HG03342 (cell line): ENCODE data around the gene ZNF142.

Source experiments
- ATAC-seq: cut with Tn5 transposase; IDR thresholded peaks from one replicate; pipeline ENCODE4 v1.9.1; 2021; ENCODE audit warnings: mild to moderate bottlenecking, moderate library complexity; ENCODE audit not compliant: unreplicated experiment

ZNF142 gene

GRCh38 chr2:218658671-218659257 is 659 bp downstream of the ZNF142 start:
- peak; percentile 39 for ATAC-seq

GRCh38 chr2:218655751-218656150 is 3.7 kb downstream of the ZNF142 start:
- no peak for ATAC-seq

GRCh38 chr2:218648787-218649100 is 10.7 kb downstream of the ZNF142 start:
- no peak for ATAC-seq

- no peak for ATAC-seq
These were observed 11.2 kb downstream of the ZNF142 start for GRCh38 chr2:218648088-218648786.

- ATAC-seq, result peak; percentile 61
These were observed 14.3 kb downstream of the ZNF142 start for GRCh38 chr2:218645126-218645525.

GRCh38 chr2:218644721-218645120 is 14.7 kb downstream of the ZNF142 start:
- no peak for ATAC-seq

- ATAC-seq, result no peak
These were observed 15.6 kb downstream of the ZNF142 start for GRCh38 chr2:218643751-218644310.

GRCh38 chr2:218642786-218643185 is 16.6 kb downstream of the ZNF142 start:
- ATAC-seq, result no peak

GRCh38 chr2:218642121-218642656 is 17.2 kb downstream of the ZNF142 start:
- no peak for ATAC-seq

- ATAC-seq, result no peak
These were observed 21.1 kb downstream of the ZNF142 start for GRCh38 chr2:218638372-218638771.

GRCh38 chr2:218635719-218636118 is 23.7 kb downstream of the ZNF142 start:
- no peak for ATAC-seq

- no peak for ATAC-seq
These were observed 27.6 kb downstream of the ZNF142 start for GRCh38 chr2:218631837-218632236.

- ATAC-seq, result no peak
These were observed 31.5 kb downstream of the ZNF142 start for GRCh38 chr2:218627939-218628338.

GRCh38 chr2:218626369-218626768 is 33.1 kb downstream of the ZNF142 start:
- no peak for ATAC-seq

- ATAC-seq, result no peak
These were observed 36.1 kb downstream of the ZNF142 start for GRCh38 chr2:218623366-218623705.

GRCh38 chr2:218622606-218623365 is 36.6 kb downstream of the ZNF142 start:
- ATAC-seq, result no peak

GRCh38 chr2:218621007-218621406 is 38.4 kb downstream of the ZNF142 start:
- no peak for ATAC-seq

- ATAC-seq, result no peak
These were observed 41.1 kb downstream of the ZNF142 start for GRCh38 chr2:218618102-218618860.

GRCh38 chr2:218615868-218616315 is 43.5 kb downstream of the ZNF142 start:
- no peak for ATAC-seq

- ATAC-seq, result no peak
These were observed 51.8 kb downstream of the ZNF142 start, which contains the start of gene PLCD4 for GRCh38 chr2:218607436-218608115. TSS of gene PLCD4 (plus strand) at chr2:218607899. CDS start at chr2:218615740, 7,841 bp downstream.
